NCI-H146 treated with DMSO at 0.1 percent for 48 hours (cell line): ENCODE measurements around the gene MAVS.
"Not testable (repeated sequence)": the region's sequence is repeated elsewhere in the genome, so short reads cannot be mapped to it uniquely, and the experiment has no call there.

Experiments
- DNase-seq: peaks from one replicate; lab custom pipeline; 2025; ENCODE audit not compliant: unreplicated experiment; lab: John Stamatoyannopoulos, UW

The MAVS gene

DNA sequence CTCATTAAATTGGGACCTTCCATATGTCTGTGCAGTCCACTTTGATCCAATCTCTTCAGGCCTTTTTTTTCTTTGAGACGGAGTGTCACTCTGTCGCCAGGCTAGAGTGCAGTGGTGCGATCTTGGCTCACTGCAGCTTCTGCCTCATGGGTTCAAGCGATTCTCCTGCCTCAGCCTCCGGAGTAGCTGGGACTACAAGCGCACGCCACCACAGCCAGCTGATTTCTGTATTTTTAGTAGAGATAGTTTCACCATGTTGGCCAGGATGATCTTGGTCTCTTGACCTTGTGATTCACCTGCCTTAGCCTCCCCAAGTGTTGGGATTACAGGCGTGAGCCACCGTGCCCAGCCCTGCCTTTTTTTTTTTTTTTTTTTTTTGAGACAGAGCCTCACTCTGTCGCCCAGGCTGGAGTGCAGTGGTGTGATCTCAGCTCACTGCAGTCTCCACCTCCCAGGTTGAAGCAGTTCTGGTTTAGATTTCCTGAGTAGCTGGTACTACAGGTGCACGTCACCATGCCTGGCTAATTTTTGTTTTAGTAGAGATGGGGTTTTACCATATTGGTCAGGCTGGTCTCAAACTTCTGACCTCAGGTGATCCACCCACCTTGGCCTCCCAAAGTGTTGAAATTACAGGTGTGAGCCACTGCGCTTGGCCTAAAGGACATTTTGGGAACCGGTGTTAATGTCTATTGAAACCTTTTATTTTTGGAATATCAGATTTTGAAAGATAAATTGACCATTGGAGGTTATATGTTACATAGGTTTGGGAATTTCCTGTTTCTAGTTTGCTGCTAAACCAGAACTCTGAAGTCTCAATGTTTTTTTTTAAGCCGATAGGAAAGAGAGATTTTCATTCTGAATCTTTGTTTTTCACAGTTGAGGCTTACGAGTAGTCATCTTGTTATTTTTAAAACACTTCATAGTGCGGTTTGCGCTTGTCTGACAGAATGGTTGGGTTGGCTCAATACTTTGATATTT, 60.4 kb downstream of the MAVS start:
- DNase-seq = not testable (repeated sequence)

DNA sequence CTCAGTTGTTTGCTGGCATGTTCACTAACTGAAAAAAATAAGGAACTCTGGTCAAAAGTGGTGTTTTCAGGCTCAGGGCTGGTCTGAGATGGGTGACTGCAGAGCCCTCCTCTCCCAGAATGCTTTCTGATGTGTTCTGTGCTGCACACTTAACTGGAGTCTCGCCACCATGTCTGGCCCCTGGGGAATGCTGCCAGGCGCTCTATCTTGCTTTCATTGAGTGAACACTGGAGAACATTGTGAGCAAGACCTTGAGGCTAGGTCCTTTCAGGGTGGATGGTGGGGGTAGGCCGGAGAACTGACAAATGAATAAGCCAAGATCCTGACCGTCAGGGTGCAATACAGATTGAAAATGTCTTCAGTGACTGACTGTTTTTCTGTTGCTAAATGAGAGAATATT, 62.0 kb downstream of the MAVS start:
- DNase-seq = no peak

- DNase-seq = no peak
Observed at GRCh38 chr20:3909952-3910366, 63.3 kb downstream of the MAVS start.

- DNase-seq = no peak
Observed at GRCh38 chr20:3910853-3911252, 64.2 kb downstream of the MAVS start.

GRCh38 chr20:3911956-3912355, 65.3 kb downstream of the MAVS start:
- peak; percentile 60 for DNase-seq

DNA sequence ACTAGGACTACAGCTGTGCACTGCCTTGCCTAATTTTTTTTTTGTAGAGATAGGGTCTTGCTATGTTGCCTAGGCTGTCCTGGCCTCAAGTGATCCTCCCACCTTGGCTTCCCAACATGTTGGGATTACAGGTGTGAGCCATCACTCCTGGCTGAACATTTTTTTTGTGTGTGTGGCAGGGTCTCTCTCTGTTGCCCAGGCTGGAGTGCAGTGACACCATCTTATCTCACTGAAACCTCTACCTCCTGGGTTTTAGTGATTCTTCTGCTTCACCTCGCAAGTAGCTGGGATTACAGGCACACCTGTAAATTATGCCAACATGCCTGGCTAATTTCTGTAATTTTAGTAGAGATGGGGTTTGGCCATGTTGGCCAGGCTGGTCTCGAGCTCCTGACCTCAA, 67.8 kb downstream of the MAVS start:
- DNase-seq = no peak

DNA sequence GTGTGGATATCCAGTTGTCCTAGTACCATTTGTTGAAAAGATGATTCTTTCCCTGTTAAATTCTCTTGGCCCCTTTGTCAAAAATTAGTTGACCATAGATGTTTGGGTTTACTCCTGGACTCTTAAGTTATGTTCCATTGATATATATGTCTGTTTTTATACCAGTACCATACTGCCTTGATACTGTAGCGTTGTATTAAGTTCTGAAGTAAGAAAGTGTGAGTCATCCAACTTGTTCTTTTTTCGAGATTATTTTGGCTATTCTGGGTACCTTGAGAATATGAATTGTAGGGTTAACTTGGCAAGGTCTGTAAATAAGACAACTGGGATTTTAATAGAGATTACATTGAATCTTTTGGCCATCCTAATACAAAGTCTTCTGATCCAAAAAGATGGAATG, 69.1 kb downstream of the MAVS start:
- no peak for DNase-seq

- DNase-seq = no peak
Observed at GRCh38 chr20:3916364-3916763, 69.7 kb downstream of the MAVS start.

DNA sequence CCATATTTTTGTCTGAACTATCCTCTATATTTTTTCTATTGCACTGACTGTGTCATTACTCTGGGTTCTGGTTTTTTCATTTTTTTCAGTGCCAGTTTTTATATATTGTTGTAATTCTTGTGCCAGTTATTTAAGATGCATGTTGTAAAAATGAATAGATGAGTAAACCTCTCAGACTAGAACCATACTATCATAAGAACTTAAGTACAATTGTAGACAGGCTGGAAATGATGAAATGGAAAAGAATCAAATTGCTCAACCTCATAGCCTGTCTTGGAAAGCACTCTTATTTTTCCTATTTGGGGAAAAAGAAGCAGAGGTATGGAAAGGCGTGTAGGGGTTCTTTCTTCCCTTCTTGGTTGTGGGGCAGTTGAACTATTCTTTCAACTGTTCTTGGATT, 72.7 kb downstream of the MAVS start:
- DNase-seq = no peak

GRCh38 chr20:3922223-3922982, 75.8 kb downstream of the MAVS start:
- DNase-seq = no peak

- DNase-seq = no peak
Observed at GRCh38 chr20:3922983-3923339, 76.3 kb downstream of the MAVS start.

- no peak for DNase-seq
Observed at GRCh38 chr20:3923818-3924217, 77.2 kb downstream of the MAVS start.

DNA sequence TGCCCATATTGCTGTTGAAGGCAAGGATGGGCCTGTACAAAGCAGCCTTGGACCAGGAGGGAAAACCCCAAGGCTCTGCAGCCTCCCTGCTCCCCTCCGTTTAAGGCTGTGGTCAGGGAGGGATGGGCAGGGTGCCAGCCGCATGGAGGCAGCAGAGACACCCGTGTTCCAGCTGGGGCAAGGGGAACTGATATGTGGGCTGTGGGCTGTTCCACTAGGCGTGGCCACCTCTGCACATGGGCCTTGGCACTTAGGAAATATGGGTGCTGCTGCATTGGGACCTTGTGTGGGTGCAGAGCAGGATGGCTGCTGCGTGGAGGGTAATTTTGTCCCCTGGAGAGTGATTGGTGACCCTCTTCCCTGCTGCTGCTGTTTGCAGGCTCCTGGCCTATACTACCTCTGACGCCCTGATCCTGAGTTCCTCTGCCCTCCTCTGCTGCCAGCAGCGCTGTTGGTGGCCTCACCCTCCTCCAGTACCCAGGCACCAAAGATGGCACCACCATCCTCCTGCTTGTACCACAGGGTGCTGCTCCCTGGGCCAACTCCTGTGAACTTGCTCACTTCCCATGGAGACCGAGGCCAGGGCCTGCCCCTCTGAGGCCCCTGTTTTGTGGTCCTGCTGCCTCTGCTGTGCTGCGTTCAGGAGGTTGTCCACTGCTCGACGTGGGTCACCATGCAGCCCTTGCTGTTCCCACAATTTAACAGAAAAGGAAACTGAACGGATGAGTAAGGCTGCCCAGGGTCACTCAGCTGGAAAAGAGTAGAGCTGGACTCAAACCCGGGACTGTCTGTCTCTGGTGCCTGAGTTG, 77.9 kb downstream of the MAVS start:
- DNase-seq = no peak

DNA sequence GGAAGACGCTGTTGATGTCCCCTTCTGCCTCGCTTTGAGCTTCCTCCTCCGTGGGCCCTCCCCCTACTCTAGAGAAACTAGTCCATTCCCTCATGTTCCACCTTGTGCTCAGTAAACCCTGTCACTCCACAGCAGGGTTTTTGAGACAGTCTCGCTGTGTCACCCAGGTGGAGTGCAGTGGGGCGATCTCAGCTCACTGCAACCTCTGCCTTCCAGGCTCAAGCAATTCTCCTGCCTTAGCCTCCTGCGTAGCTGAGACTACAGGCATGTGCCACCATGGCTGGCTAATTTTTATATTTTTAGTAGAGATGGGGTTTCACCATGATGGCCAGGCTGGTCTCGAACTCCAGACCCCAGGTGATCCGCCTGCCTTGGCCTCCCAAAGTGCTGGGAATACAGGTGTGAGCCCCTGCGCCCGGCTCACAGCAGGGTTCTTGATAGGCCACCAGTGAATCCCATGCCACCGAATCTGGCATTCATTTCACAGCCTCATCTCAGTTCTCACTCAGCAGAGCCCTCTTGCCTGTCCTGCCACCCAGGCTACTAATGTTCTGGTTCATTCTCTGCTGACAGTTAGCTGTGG, 78.6 kb downstream of the MAVS start:
- no peak for DNase-seq
